B cell (primary cell): ENCODE results near the gene DNAJC25. TPM values are rescaled to one million over a fixed set of nuclear protein-coding genes. Genes with fewer than 3 reads are reported as not detected.

ENCODE experiments used
- ATAC-seq: fragments of 200-7000 bp; cut with Tn5 transposase; one replicate; pipeline ENCODE4 v1.10.0; 2021; ENCODE audit warnings: low read depth, mild to moderate bottlenecking, moderate number of reproducible peaks, moderate library complexity
- CTCF ChIA-PET: fragments of 350-600 bp; sonication (Branson Sonifier 250); formaldehyde crosslinking; loops from one replicate; lab custom pipeline; 2021; ENCODE audit warnings: antibody characterized with exemption, inconsistent platforms; lab: Charles Lee
- POLR2A ChIA-PET: fragments of 350-600 bp; sonication (Branson Sonifier 250); formaldehyde crosslinking; loops from one replicate; lab custom pipeline; 2021; ENCODE audit warnings: antibody characterized with exemption; lab: Charles Lee
- DNase-seq: peaks from one replicate; pipeline ENCODE4 v3.0.0; 2013
- H2AFZ ChIP-seq: 2 replicates; pipeline ENCODE4 v1.6.1; 2012; ENCODE audit warnings: mild to moderate bottlenecking, low read depth, low read length; ENCODE audit not compliant: insufficient read depth, poor library complexity, severe bottlenecking
- H3K27ac ChIP-seq, 2 donors: 1 replicate in 1 of 2; 2 replicates in 1 of 2; pipeline ENCODE4 v1.5.1; 2012 to 2013; ENCODE audit warnings: low read length in 2 of 2, mild to moderate bottlenecking in 2 of 2, moderate library complexity in 1 of 2
- H3K27me3 ChIP-seq, 4 experiments: fragments of 200-600 bp in 1 of 4; sonication (generic) in 1 of 4; replicated peaks in 1 of 4; 1 replicate in 2 of 4; 2 replicates in 2 of 4; pipeline versions ENCODE4 v1.6.1 to v1.7.0; 2013 to 2016; ENCODE audit warnings: low read length in 3 of 4, mild to moderate bottlenecking in 2 of 4, mixed read lengths in 1 of 4, moderate library complexity in 1 of 4; ENCODE audit not compliant: insufficient read depth in 4 of 4, control insufficient read depth in 3 of 4; ENCODE audit errors: control extremely low read depth in 1 of 4
- H3K36me3 ChIP-seq, 2 experiments: replicated peaks in 1 of 2; 1 replicate in 1 of 2; 2 replicates in 1 of 2; pipeline versions ENCODE4 v1.6.1 to v1.7.1; 2013; ENCODE audit warnings: low read length in 1 of 2; ENCODE audit not compliant: insufficient read depth in 2 of 2, control insufficient read depth in 1 of 2; ENCODE audit errors: control extremely low read depth in 1 of 2, extremely low read depth in 1 of 2
- H3K4me1 ChIP-seq, 2 donors: fragments of 200-600 bp in 1 of 2; sonication (generic) in 1 of 2; 1 replicate in 1 of 2; 2 replicates in 1 of 2; pipeline versions ENCODE4 v1.5.1 to v1.6.1; 2013 to 2017; ENCODE audit warnings: low read length in 2 of 2; ENCODE audit not compliant: control insufficient read depth in 2 of 2, insufficient read depth in 2 of 2
- H3K4me2 ChIP-seq: replicated peaks from 2 replicates; pipeline ENCODE3; 2012; ENCODE audit warnings: mild to moderate bottlenecking, low read depth, low read length; ENCODE audit not compliant: poor library complexity, severe bottlenecking
- H3K4me3 ChIP-seq, 5 experiments: fragments of 200-600 bp in 1 of 5; sonication (generic) in 1 of 5; 1 replicate in 3 of 5; 2 replicates in 2 of 5; pipeline versions ENCODE4 v1.5.1 to v1.7.0; 2011 to 2016; ENCODE audit warnings: low read length in 4 of 5, mild to moderate bottlenecking in 4 of 5, low read depth in 2 of 5, control low read depth in 1 of 5, moderate library complexity in 1 of 5; ENCODE audit not compliant: insufficient read depth in 1 of 5; ENCODE audit errors: control extremely low read depth in 1 of 5, extremely low read depth in 1 of 5
- H3K79me2 ChIP-seq: fragments of 200-600 bp; sonication (generic); one replicate; pipeline ENCODE4 v1.6.0; 2016; ENCODE audit warnings: low read length; ENCODE audit not compliant: control insufficient read depth, insufficient read depth
- H3K9ac ChIP-seq: fragments of 200-600 bp; sonication (generic); 2 replicates; pipeline ENCODE4 v1.6.1; 2017; ENCODE audit warnings: mild to moderate bottlenecking, low read length, moderate library complexity
- H3K9me3 ChIP-seq, 3 donors: one replicate each; pipeline versions ENCODE4 v1.6.1 to v1.7.1; 2013; ENCODE audit warnings: low read length in 2 of 3; ENCODE audit not compliant: control insufficient read depth in 2 of 3, insufficient read depth in 1 of 3; ENCODE audit errors: control extremely low read depth in 1 of 3
- H4K20me1 ChIP-seq: 2 replicates; pipeline ENCODE4 v1.6.0; 2012; ENCODE audit warnings: mild to moderate bottlenecking, low read length; ENCODE audit not compliant: insufficient read depth, control insufficient read depth, poor library complexity, severe bottlenecking
- H3K27ac Mint-ChIP-seq: one replicate; pipeline ENCODE4 v1.8.0; 2021; ENCODE audit warnings: mixed read lengths
- H3K27me3 Mint-ChIP-seq: one replicate; pipeline ENCODE4 v1.8.0; 2021; ENCODE audit warnings: mixed read lengths
- H3K4me1 Mint-ChIP-seq: one replicate; pipeline ENCODE4 v1.8.0; 2021; ENCODE audit warnings: mixed read lengths
- H3K4me3 Mint-ChIP-seq: one replicate; pipeline ENCODE4 v1.8.0; 2021; ENCODE audit warnings: mixed read lengths
- H3K9me3 Mint-ChIP-seq: one replicate; pipeline ENCODE4 v1.8.0; 2022; ENCODE audit warnings: mixed read lengths; ENCODE audit not compliant: insufficient read depth
- EZH2 ChIP-seq: IDR thresholded peaks from 2 replicates; pipeline ENCODE4 v1.6.1; 2012; ENCODE audit warnings: borderline replicate concordance, low read depth, mild to moderate bottlenecking, moderate library complexity, low read length; ENCODE audit not compliant: insufficient read depth, poor library complexity, severe bottlenecking
- WGBS: methylation state at CpG from one replicate; pipeline ENCODE4 v1.1.5; 2013; ENCODE audit warnings: missing lambda C conversion rate; ENCODE audit not compliant: insufficient coverage; 5-methylcytosine and 5-hydroxymethylcytosine counted together
- intact Hi-C: fragments of 100-400 bp; cut with micrococcal nuclease; formaldehyde crosslinking; loops from one replicate; pipeline ENCODE4 v1.10.0; 2022
- polyA plus RNA-seq: library from polyadenylated mRNA; depleted of rRNA; stranded (reverse); fragments of >200 nt; gene quantifications from 2 replicates; pipeline ENCODE4 v1.2.3, GENCODE V29; 2012
- total RNA-seq, 2 donors: library from RNA; stranded (reverse); fragments of 120-200 nt in 1 of 2; gene quantifications; 1 replicate in 1 of 2; 2 replicates in 1 of 2; pipeline versions ENCODE4 v1.2.3 to v1.2.4, GENCODE V29; 2013 to 2022
- TF ChIP-seq, protein P1 (sequence below): fragments of 200-600 bp; IDR thresholded peaks from one replicate; pipeline ENCODE4 v1.8.0; 2022; ENCODE audit warnings: antibody characterized with exemption, mild to moderate bottlenecking

DNAJC25 gene
- total and polyA plus RNA-seq, 2 donors (not counting 1 experiment from before 2014, with no cell fraction given): 3.1 to 4.1 TPM

DNA sequence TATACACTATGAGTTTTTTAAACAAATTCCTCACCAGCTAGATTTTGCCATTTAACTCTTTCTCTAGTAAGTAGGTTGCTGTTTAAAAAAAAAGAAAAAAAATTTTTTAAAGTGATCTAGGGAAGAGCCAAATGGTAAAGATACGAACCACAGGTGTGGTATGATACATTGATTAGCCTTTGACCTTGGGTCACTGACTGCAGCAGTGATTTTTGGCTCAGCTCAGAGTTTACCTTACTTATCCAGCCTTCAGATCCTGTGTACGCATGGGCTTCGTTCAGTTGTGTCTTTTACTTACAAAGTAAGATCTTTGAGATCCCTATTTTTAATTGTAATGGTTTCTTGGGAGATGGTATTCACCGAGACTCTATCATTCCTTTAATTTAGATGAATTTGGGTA, 17.9 kb downstream of the DNAJC25 start:
- H3K9me3 ChIP-seq: no peaks in the 10 kb centered on the region
- ATAC-seq (no peak), DNase-seq (no peak)
- POLR2A ChIA-PET: no interaction called here
- Mint-ChIP-seq H3K9me3 (no peaks in the 10 kb centered on the region), H3K4me1 (no peaks in the 10 kb centered on the region), H3K27ac (no peak overlapping the region), H3K27me3 (no peaks in the 10 kb centered on the region), H3K4me3 (no peak overlapping the region)
- H3K9ac ChIP-seq: no peak overlapping the region
- H3K27ac ChIP-seq: no peak overlapping the region
- peaks cover 5% of the 10 kb centered on the region for H3K79me2 ChIP-seq
- H2AFZ ChIP-seq: no peak overlapping the region
- no peak for TF ChIP-seq EZH2
- TF ChIP-seq, protein P1, sequence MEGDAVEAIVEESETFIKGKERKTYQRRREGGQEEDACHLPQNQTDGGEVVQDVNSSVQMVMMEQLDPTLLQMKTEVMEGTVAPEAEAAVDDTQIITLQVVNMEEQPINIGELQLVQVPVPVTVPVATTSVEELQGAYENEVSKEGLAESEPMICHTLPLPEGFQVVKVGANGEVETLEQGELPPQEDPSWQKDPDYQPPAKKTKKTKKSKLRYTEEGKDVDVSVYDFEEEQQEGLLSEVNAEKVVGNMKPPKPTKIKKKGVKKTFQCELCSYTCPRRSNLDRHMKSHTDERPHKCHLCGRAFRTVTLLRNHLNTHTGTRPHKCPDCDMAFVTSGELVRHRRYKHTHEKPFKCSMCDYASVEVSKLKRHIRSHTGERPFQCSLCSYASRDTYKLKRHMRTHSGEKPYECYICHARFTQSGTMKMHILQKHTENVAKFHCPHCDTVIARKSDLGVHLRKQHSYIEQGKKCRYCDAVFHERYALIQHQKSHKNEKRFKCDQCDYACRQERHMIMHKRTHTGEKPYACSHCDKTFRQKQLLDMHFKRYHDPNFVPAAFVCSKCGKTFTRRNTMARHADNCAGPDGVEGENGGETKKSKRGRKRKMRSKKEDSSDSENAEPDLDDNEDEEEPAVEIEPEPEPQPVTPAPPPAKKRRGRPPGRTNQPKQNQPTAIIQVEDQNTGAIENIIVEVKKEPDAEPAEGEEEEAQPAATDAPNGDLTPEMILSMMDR: no peak
- H3K4me1 ChIP-seq: no peaks in the 10 kb centered on the region
- intact Hi-C loops: no loop called here
- H3K4me3 ChIP-seq: no peak overlapping the region
- 100% methylated on average over 1 of the region's 4 CpGs for WGBS
- no peaks in the 10 kb centered on the region for H4K20me1 ChIP-seq
- peaks cover 8 to 10% of the 10 kb centered on the region in 2 experiments for H3K36me3 ChIP-seq
- CTCF ChIA-PET: no interaction called here
- H3K27me3 ChIP-seq: no peaks in the 10 kb centered on the region
- no peak overlapping the region for H3K4me2 ChIP-seq

DNA sequence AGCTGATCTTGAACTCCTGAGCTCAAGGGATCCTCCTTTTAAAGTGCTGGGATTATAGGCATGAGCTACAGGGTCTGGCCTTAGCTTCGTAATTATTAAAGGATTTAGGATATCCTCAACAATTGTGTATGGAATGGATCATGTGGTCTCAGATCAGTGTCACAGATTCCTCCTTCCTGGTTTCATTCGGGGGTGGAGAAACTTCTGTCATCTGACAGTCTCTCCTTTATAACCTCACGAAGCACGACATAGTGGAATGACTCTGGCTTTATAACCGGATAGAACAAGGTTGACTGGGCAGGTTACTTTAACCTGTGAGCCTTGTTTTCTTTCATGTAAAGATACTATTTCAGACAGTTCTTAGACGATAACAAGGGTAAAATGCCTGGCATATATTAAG, 25.9 kb downstream of the DNAJC25 start:
- no peak overlapping the region for H3K27ac Mint-ChIP-seq
- ATAC-seq (no peak), DNase-seq (no peak)
- H3K79me2 ChIP-seq: peaks cover 13% of the 10 kb centered on the region
- no peak overlapping the region for H3K4me2 ChIP-seq
- 100% methylated on average over 1 of the region's 6 CpGs for WGBS
- TF ChIP-seq EZH2: no peak
- TF ChIP-seq, protein P1: no peak
- H3K27me3 Mint-ChIP-seq: no peaks in the 10 kb centered on the region
- H3K4me1 ChIP-seq: peaks cover 0 to 7% of the 10 kb centered on the region in 2 donors
- no peak overlapping the region for H2AFZ ChIP-seq
- no peak overlapping the region for H3K4me3 Mint-ChIP-seq
- ChIA-PET CTCF (interaction anchor here (0.8 kb wide), 1 partner anchor 14 kb away, joined by 3 read pairs; no protein-coding TSS in a partner anchor), POLR2A (no interaction called here)
- no peak overlapping the region for H3K27ac ChIP-seq
- H3K9ac ChIP-seq: no peak overlapping the region
- H3K27me3 ChIP-seq: no peaks in the 10 kb centered on the region
- H3K36me3 ChIP-seq: no peaks in the 10 kb centered on the region
- no peak overlapping the region for H3K4me3 ChIP-seq
- H4K20me1 ChIP-seq: no peaks in the 10 kb centered on the region
- no peaks in the 10 kb centered on the region for H3K9me3 Mint-ChIP-seq
- no peaks in the 10 kb centered on the region for H3K9me3 ChIP-seq
- peaks cover 14% of the 10 kb centered on the region for H3K4me1 Mint-ChIP-seq
- intact Hi-C loops: loop anchor here (10.0 kb wide), 1 partner anchor 62 kb away; the partner anchor contains the start of gene PTGR1
